Neuronal stem cell (in vitro differentiated cells): ENCODE data around the gene PPIE.

Experiments used
- DNase-seq: peaks from one replicate; pipeline ENCODE4 v3.0.0-alpha.2; 2013; ENCODE audit warnings: low spot score
- H2AFZ ChIP-seq: one replicate; pipeline ENCODE4 v1.6.1; 2013; ENCODE audit warnings: mild to moderate bottlenecking, low read length, inconsistent platforms
- H2AK5ac ChIP-seq: 2 replicates; pipeline ENCODE4 v1.6.1; 2013; ENCODE audit warnings: low read depth, mild to moderate bottlenecking, inconsistent platforms, low read length, moderate library complexity, mixed read lengths
- H2BK120ac ChIP-seq: 2 replicates; pipeline ENCODE4 v1.6.1; 2013; ENCODE audit warnings: low read depth, mild to moderate bottlenecking, inconsistent platforms, low read length, moderate library complexity, mixed read lengths
- H2BK12ac ChIP-seq: one replicate; pipeline ENCODE4 v1.6.1; 2013; ENCODE audit warnings: low read length, inconsistent platforms
- H2BK15ac ChIP-seq: 2 replicates; pipeline ENCODE4 v1.6.1; 2013; ENCODE audit warnings: mild to moderate bottlenecking, low read length, inconsistent platforms, mixed read lengths
- H2BK5ac ChIP-seq: one replicate; pipeline ENCODE4 v1.6.1; 2013; ENCODE audit warnings: inconsistent platforms, mild to moderate bottlenecking, low read length, moderate library complexity
- H3K14ac ChIP-seq: one replicate; pipeline ENCODE4 v1.6.1; 2013; ENCODE audit warnings: low read length, inconsistent platforms
- H3K18ac ChIP-seq: 2 replicates; pipeline ENCODE4 v1.6.1; 2013; ENCODE audit warnings: low read length, inconsistent platforms
- H3K23ac ChIP-seq: 2 replicates; pipeline ENCODE4 v1.6.1; 2013; ENCODE audit warnings: low read depth, mild to moderate bottlenecking, mixed read lengths, low read length, inconsistent platforms; ENCODE audit not compliant: poor library complexity
- H3K27ac ChIP-seq: replicated peaks from 3 replicates; pipeline ENCODE4 v1.5.1; 2013; ENCODE audit warnings: low read length, inconsistent platforms
- H3K27me3 ChIP-seq, 3 experiments: 2 replicates each; pipeline ENCODE4 v1.6.1; 2013; ENCODE audit warnings: low read length in 3 of 3, mild to moderate bottlenecking in 2 of 3, inconsistent platforms in 1 of 3, low read depth in 1 of 3, mixed read lengths in 1 of 3, moderate library complexity in 1 of 3; ENCODE audit not compliant: control insufficient read depth in 3 of 3, insufficient read depth in 3 of 3
- H3K36me3 ChIP-seq, 2 donors: replicated peaks in 1 of 2; 2 replicates each; pipeline ENCODE4 v1.6.1; 2013; ENCODE audit warnings: low read length in 2 of 2; ENCODE audit not compliant: control insufficient read depth in 2 of 2, insufficient read depth in 2 of 2
- H3K4ac ChIP-seq: 2 replicates; pipeline ENCODE4 v1.6.1; 2013; ENCODE audit warnings: inconsistent platforms, mild to moderate bottlenecking, low read length, moderate library complexity
- H3K4me1 ChIP-seq, 2 donors: 1 replicate in 1 of 2; 2 replicates in 1 of 2; pipeline ENCODE4 v1.6.1; 2013; ENCODE audit warnings: low read length in 2 of 2, low read depth in 1 of 2; ENCODE audit not compliant: control insufficient read depth in 2 of 2, insufficient read depth in 1 of 2
- H3K4me2 ChIP-seq: one replicate; pipeline ENCODE4 v1.6.1; 2013; ENCODE audit warnings: mild to moderate bottlenecking, low read length, inconsistent platforms; ENCODE audit not compliant: insufficient read depth, poor library complexity, severe bottlenecking
- H3K4me3 ChIP-seq, 2 donors: 2 replicates each; pipeline ENCODE4 v1.5.1; 2013; ENCODE audit warnings: low read length in 2 of 2, mild to moderate bottlenecking in 2 of 2, inconsistent platforms in 1 of 2, moderate library complexity in 1 of 2
- H3K79me1 ChIP-seq: one replicate; pipeline ENCODE4 v1.6.1; 2013; ENCODE audit warnings: low read depth, mild to moderate bottlenecking, inconsistent platforms, low read length, moderate library complexity
- H3K9ac ChIP-seq: one replicate; pipeline ENCODE4 v1.6.1; 2013; ENCODE audit warnings: mild to moderate bottlenecking, low read depth, low read length, inconsistent platforms; ENCODE audit not compliant: poor library complexity
- H3K9me3 ChIP-seq, 2 donors: replicated peaks in 1 of 2; 2 replicates each; pipeline versions ENCODE3 to v1.6.1; 2013; ENCODE audit warnings: low read length in 2 of 2, mild to moderate bottlenecking in 2 of 2, inconsistent platforms in 1 of 2, low read depth in 1 of 2, mixed read lengths in 1 of 2, moderate library complexity in 1 of 2; ENCODE audit not compliant: control insufficient read depth in 2 of 2, insufficient read depth in 1 of 2
- H4K8ac ChIP-seq: one replicate; pipeline ENCODE4 v1.6.1; 2013; ENCODE audit warnings: low read depth, mild to moderate bottlenecking, inconsistent platforms, low read length, moderate library complexity
- H4K91ac ChIP-seq: one replicate; pipeline ENCODE4 v1.6.1; 2013; ENCODE audit warnings: low read length, low read depth, mild to moderate bottlenecking, inconsistent platforms; ENCODE audit not compliant: poor library complexity
- WGBS, 2 donors: extraction: QIAGEN DNeasy Blood & Tissue Kit; methylation state at CpG; one replicate each; pipeline ENCODE4 v1.1.7; 2013; ENCODE audit warnings: missing lambda C conversion rate in 2 of 2, mixed read lengths in 1 of 2; ENCODE audit not compliant: insufficient read length in 2 of 2, insufficient replicate concordance in 1 of 2; ENCODE audit errors: extremely low coverage in 2 of 2; 5-methylcytosine and 5-hydroxymethylcytosine counted together

Gene PPIE

GRCh38 chr1:39694026-39694425 lies 44.7 kb upstream of the PPIE start:
- H3K23ac ChIP-seq = no peak overlapping the region
- H3K4me2 ChIP-seq = no peak overlapping the region
- H2BK12ac ChIP-seq = no peak overlapping the region
- H2AFZ ChIP-seq = no peak overlapping the region
- no peak overlapping the region for H2BK5ac ChIP-seq
- H3K4me1 ChIP-seq = peaks cover 16 to 24% of the 10 kb centered on the region in 2 donors
- H2BK15ac ChIP-seq = no peak overlapping the region
- no peak overlapping the region for H3K4me3 ChIP-seq
- H3K9ac ChIP-seq = no peak overlapping the region
- H3K27ac ChIP-seq = no peak overlapping the region
- DNase-seq = no peak
- H3K18ac ChIP-seq = no peak overlapping the region
- peaks cover 0 to 3% of the 10 kb centered on the region in 2 donors for H3K9me3 ChIP-seq
- H3K79me1 ChIP-seq = no peaks in the 10 kb centered on the region
- no CpG with 5 or more reads among the region's 1 CpG for WGBS, 2 donors
- H3K36me3 ChIP-seq = no peaks in the 10 kb centered on the region
- no peak overlapping the region for H3K14ac ChIP-seq
- no peak overlapping the region for H4K91ac ChIP-seq
- peaks cover 9 to 83% (median 63%) of the 10 kb centered on the region in 3 experiments for H3K27me3 ChIP-seq
- no peak overlapping the region for H3K4ac ChIP-seq
- H2BK120ac ChIP-seq = no peak overlapping the region
- no peak overlapping the region for H4K8ac ChIP-seq
- H2AK5ac ChIP-seq = no peak overlapping the region

- Histone ChIP-seq H3K9ac (no peak overlapping the region), H2BK12ac (no peak overlapping the region), H3K23ac (no peak overlapping the region), H3K27ac (no peak overlapping the region), H3K4me2 (no peak overlapping the region), H3K14ac (no peak overlapping the region), H2BK15ac (no peak overlapping the region), H3K79me1 (no peaks in the 10 kb centered on the region), H2BK120ac (no peak overlapping the region), H2AFZ (no peak overlapping the region), H4K8ac (no peak overlapping the region), H3K4me3 (no peak overlapping the region), H3K18ac (no peak overlapping the region), H2AK5ac (no peak overlapping the region), H3K4ac (no peak overlapping the region), H3K4me1 (peaks cover 11 to 14% of the 10 kb centered on the region in 2 donors), H3K27me3 (peaks cover 9 to 79% (median 56%) of the 10 kb centered on the region in 3 experiments), H3K9me3 (peaks cover 0 to 1% of the 10 kb centered on the region in 2 donors), H3K36me3 (no peaks in the 10 kb centered on the region), H4K91ac (no peak overlapping the region), H2BK5ac (no peak overlapping the region)
- no peak for DNase-seq
- WGBS, 2 donors = no CpG with 5 or more reads among the region's 1 CpG
These were observed 43.7 kb upstream of the PPIE start for GRCh38 chr1:39695016-39695415.

GRCh38 chr1:39696448-39696847 lies 42.2 kb upstream of the PPIE start:
- H2BK12ac ChIP-seq = no peak overlapping the region
- no peak overlapping the region for H3K4ac ChIP-seq
- H2BK120ac ChIP-seq = no peak overlapping the region
- H3K4me2 ChIP-seq = no peak overlapping the region
- no peak overlapping the region for H3K14ac ChIP-seq
- no peak overlapping the region for H3K27ac ChIP-seq
- peaks cover 0 to 1% of the 10 kb centered on the region in 2 donors for H3K9me3 ChIP-seq
- no peak overlapping the region for H2BK15ac ChIP-seq
- no peak overlapping the region for H3K4me3 ChIP-seq
- no peak for DNase-seq
- H3K4me1 ChIP-seq = peaks cover 11 to 12% of the 10 kb centered on the region in 2 donors
- no peak overlapping the region for H3K18ac ChIP-seq
- no peaks in the 10 kb centered on the region for H3K36me3 ChIP-seq
- no CpG with 5 or more reads among the region's 1 CpG for WGBS, 2 donors
- no peak overlapping the region for H3K23ac ChIP-seq
- no peak overlapping the region for H2BK5ac ChIP-seq
- no peak overlapping the region for H2AFZ ChIP-seq
- no peak overlapping the region for H4K8ac ChIP-seq
- H3K27me3 ChIP-seq = peaks cover 5 to 71% (median 43%) of the 10 kb centered on the region in 3 experiments
- no peaks in the 10 kb centered on the region for H3K79me1 ChIP-seq
- no peak overlapping the region for H4K91ac ChIP-seq
- no peak overlapping the region for H2AK5ac ChIP-seq
- H3K9ac ChIP-seq = no peak overlapping the region

GRCh38 chr1:39698568-39698967 lies 40.1 kb upstream of the PPIE start:
- H4K8ac ChIP-seq = no peak overlapping the region
- H3K27me3 ChIP-seq = peaks cover 0 to 49% (median 22%) of the 10 kb centered on the region in 3 experiments
- no peak overlapping the region for H2AK5ac ChIP-seq
- H2BK5ac ChIP-seq = no peak overlapping the region
- no peak overlapping the region for H2AFZ ChIP-seq
- H3K4me3 ChIP-seq = no peak overlapping the region
- H3K4ac ChIP-seq = no peak overlapping the region
- no peak overlapping the region for H3K9ac ChIP-seq
- peaks cover 12 to 16% of the 10 kb centered on the region in 2 donors for H3K4me1 ChIP-seq
- WGBS, 2 donors = no CpG with 5 or more reads among the region's 4 CpGs
- H2BK12ac ChIP-seq = no peak overlapping the region
- H3K4me2 ChIP-seq = no peak overlapping the region
- H2BK120ac ChIP-seq = no peak overlapping the region
- peaks cover 0 to 1% of the 10 kb centered on the region in 2 donors for H3K9me3 ChIP-seq
- no peak overlapping the region for H2BK15ac ChIP-seq
- H4K91ac ChIP-seq = no peak overlapping the region
- H3K14ac ChIP-seq = no peak overlapping the region
- no peak overlapping the region for H3K18ac ChIP-seq
- no peak overlapping the region for H3K27ac ChIP-seq
- H3K23ac ChIP-seq = no peak overlapping the region
- DNase-seq = no peak
- no peaks in the 10 kb centered on the region for H3K79me1 ChIP-seq
- no peaks in the 10 kb centered on the region for H3K36me3 ChIP-seq
